Measurements from ENCODE around the gene INO80. TPM values are rescaled to one million over a fixed set of nuclear protein-coding genes. Genes with fewer than 3 reads are reported as not detected.
"Not testable (repeated sequence)": the region's sequence is repeated elsewhere in the genome, so short reads cannot be mapped to it uniquely, and the experiment has no call there.

INO80 gene
- total RNA-seq, 2 donors from 2014 or later: 11.1 to 16.8 TPM

- intact Hi-C loops (cut with DNase I): no loop called here
- DNase-seq: no peak
- no peak for ATAC-seq
Measured at GRCh38 chr15:40984406-40984805, 131.7 kb downstream of the INO80 start.

GRCh38 chr15:40982855-40983254 lies 133.2 kb downstream of the INO80 start:
- intact Hi-C loops (cut with DNase I): no loop called here
- peak; percentile 75 for DNase-seq
- peak; percentile 8 to 28 for ATAC-seq

- intact Hi-C loops (cut with DNase I): no loop called here
- ATAC-seq: peak in 1 of 2 donors; percentile 22
- no peak for DNase-seq
Measured at GRCh38 chr15:40981186-40981585, 134.9 kb downstream of the INO80 start.

- DNase-seq: no peak
- no peak for ATAC-seq
- intact Hi-C loops (cut with DNase I): no loop called here
Measured at GRCh38 chr15:40978562-40978961, 137.5 kb downstream of the INO80 start.

GRCh38 chr15:40978141-40978540 lies 137.9 kb downstream of the INO80 start:
- intact Hi-C loops (cut with DNase I): no loop called here
- no peak for ATAC-seq
- no peak for DNase-seq

- DNase-seq (no peak), ATAC-seq (no peak)
- intact Hi-C loops (cut with DNase I): no loop called here
Measured at GRCh38 chr15:40976819-40977218, 139.3 kb downstream of the INO80 start.

GRCh38 chr15:40974879-40975278 lies 141.2 kb downstream of the INO80 start:
- DNase-seq (no peak), ATAC-seq (no peak)
- intact Hi-C loops (cut with DNase I): no loop called here

GRCh38 chr15:40969363-40969762 lies 146.7 kb downstream of the INO80 start:
- intact Hi-C loops (cut with DNase I): no loop called here
- no peak for ATAC-seq
- DNase-seq: no peak

- DNase-seq: no peak
- no peak for ATAC-seq
- intact Hi-C loops (cut with DNase I): no loop called here
Measured at GRCh38 chr15:40968290-40969085, 147.6 kb downstream of the INO80 start.

GRCh38 chr15:40964634-40965033 lies 151.4 kb downstream of the INO80 start:
- intact Hi-C loops (cut with DNase I): no loop called here
- DNase-seq (no peak), ATAC-seq (no peak)

GRCh38 chr15:40964006-40964405 lies 152.1 kb downstream of the INO80 start:
- intact Hi-C loops (cut with DNase I): no loop called here
- ATAC-seq (no peak), DNase-seq (no peak)

- intact Hi-C loops (cut with DNase I): no loop called here
- DNase-seq (no peak), ATAC-seq (no peak)
Measured at GRCh38 chr15:40963201-40963600, 152.9 kb downstream of the INO80 start.

- intact Hi-C loops (cut with DNase I); ATAC-seq; DNase-seq: not testable (repeated sequence)
Measured at GRCh38 chr15:40962317-40962716, 153.8 kb downstream of the INO80 start.

- ATAC-seq; DNase-seq; intact Hi-C loops (cut with DNase I): not testable (repeated sequence)
Measured at GRCh38 chr15:40961740-40962139, 154.3 kb downstream of the INO80 start.

- ATAC-seq (peak in 1 of 2 donors; percentile 3), DNase-seq (no peak)
- intact Hi-C loops (cut with DNase I): no loop called here
Measured at GRCh38 chr15:40960925-40961324, 155.2 kb downstream of the INO80 start.

GRCh38 chr15:40960151-40960885 lies 155.8 kb downstream of the INO80 start:
- DNase-seq (no peak), ATAC-seq (peak in 1 of 2 donors; percentile 1)
- intact Hi-C loops (cut with DNase I): no loop called here

- peak in 1 of 2 donors; percentile 0 for ATAC-seq
- intact Hi-C loops (cut with DNase I): no loop called here
- no peak for DNase-seq
Measured at GRCh38 chr15:40959331-40960141, 156.5 kb downstream of the INO80 start.

GRCh38 chr15:40958723-40959122 lies 157.4 kb downstream of the INO80 start:
- peak in 1 of 2 donors; percentile 0 for ATAC-seq
- DNase-seq: no peak
- intact Hi-C loops (cut with DNase I): no loop called here

GRCh38 chr15:40958146-40958545 lies 157.9 kb downstream of the INO80 start:
- ATAC-seq (no peak), DNase-seq (no peak)
- intact Hi-C loops (cut with DNase I): no loop called here

GRCh38 chr15:40957581-40958051 lies 158.5 kb downstream of the INO80 start:
- intact Hi-C loops (cut with DNase I): no loop called here
- ATAC-seq (peak; percentile 11 to 34), DNase-seq (peak; percentile 52)
